ENCODE measurements around the gene HIPK2. TPM values are rescaled to one million over a fixed set of nuclear protein-coding genes. Genes with fewer than 3 reads are reported as not detected.

The HIPK2 gene
- total RNA-seq, 2 donors from 2014 or later, result 54.4 to 72.7 TPM

DNA sequence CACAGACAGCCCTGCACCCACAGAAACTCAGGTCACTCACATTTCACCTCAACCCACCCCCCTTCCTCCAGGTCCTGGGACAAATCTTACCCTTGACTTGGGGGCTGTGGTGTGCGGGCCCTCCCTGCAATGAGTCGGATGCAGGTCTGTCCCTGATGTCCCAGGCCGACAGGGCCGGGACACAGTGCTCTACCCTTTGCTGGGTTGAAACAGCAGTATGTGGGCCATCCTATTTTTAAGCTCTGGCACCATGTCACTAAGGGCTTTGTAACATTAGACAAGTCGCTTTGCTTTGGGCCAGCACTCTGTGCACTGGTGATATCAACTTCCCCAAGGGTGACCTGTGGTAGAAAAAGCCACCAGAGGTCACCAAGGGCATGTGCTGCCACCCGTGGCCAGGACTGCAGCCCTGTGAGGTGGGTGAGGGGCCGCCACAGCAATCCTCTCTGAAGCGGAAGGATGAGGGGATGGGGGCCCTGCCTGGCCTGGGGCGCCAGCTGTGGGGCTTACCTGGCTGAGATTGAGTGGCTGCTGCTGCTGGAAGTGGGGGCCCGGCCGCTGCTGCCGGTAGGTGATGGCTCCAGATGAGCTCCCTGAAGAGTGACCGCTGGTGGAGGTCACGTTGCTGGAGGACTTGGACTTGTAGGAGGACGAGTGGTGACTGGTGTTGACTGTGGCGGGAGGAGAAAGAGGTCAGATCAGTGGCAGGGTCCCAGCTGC lies 203.0 kb downstream of the HIPK2 start:
- Histone ChIP-seq H3K36me3 (peaks cover 2 to 12% of the 10 kb centered on the region in 2 donors), H3K9me3 (no peaks in the 10 kb centered on the region), H3K27ac (no peak overlapping the region), H3K4me3 (no peak overlapping the region), H3K27me3 (replicated peaks; ENCODE audit: insufficient read depth) (no peaks in the 10 kb centered on the region), H3K4me1 (replicated peaks) (no peaks in the 10 kb centered on the region)
- intact Hi-C loops (cut with DNase I), result no loop called here
- TF ChIP-seq, protein P1, sequence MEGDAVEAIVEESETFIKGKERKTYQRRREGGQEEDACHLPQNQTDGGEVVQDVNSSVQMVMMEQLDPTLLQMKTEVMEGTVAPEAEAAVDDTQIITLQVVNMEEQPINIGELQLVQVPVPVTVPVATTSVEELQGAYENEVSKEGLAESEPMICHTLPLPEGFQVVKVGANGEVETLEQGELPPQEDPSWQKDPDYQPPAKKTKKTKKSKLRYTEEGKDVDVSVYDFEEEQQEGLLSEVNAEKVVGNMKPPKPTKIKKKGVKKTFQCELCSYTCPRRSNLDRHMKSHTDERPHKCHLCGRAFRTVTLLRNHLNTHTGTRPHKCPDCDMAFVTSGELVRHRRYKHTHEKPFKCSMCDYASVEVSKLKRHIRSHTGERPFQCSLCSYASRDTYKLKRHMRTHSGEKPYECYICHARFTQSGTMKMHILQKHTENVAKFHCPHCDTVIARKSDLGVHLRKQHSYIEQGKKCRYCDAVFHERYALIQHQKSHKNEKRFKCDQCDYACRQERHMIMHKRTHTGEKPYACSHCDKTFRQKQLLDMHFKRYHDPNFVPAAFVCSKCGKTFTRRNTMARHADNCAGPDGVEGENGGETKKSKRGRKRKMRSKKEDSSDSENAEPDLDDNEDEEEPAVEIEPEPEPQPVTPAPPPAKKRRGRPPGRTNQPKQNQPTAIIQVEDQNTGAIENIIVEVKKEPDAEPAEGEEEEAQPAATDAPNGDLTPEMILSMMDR (IDR thresholded peaks at IDR 0.05), result no peak
- TF ChIP-seq POLR2A (IDR thresholded peaks at IDR 0.05) (no peak), POLR2AphosphoS5 (IDR thresholded peaks at IDR 0.05) (no peak)
- 90% methylated on average over 13 of the region's 16 CpGs for WGBS
- DNase-seq (ENCODE audit: low spot score), result no peak

DNA sequence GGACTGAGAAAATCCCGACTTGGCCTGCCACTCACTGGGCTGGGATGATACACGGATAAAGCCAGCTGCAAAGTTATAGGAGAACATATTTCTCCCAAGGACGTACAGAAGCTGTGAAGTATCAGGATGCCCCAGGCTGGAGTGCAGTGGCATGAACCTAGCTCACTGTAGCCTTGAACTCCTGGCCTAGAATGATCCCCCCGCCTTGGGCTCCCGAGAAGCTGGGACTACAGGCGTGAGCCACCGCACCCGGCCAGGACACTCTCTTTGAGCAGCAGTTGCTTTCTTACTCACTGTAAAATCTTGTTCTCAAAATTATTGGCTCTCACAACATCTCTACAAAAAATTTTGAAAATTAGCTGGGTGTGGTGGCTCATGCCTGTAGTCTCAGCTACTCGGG lies 203.9 kb downstream of the HIPK2 start:
- no peaks in the 10 kb centered on the region for H3K27me3 ChIP-seq (replicated peaks; ENCODE audit: insufficient read depth)
- H3K9me3 ChIP-seq, result no peaks in the 10 kb centered on the region
- no peak overlapping the region for H3K27ac ChIP-seq
- no peak overlapping the region for H3K4me3 ChIP-seq
- DNase-seq (ENCODE audit: low spot score), result no peak
- H3K4me1 ChIP-seq (replicated peaks), result no peaks in the 10 kb centered on the region
- peaks cover 2 to 12% of the 10 kb centered on the region in 2 donors for H3K36me3 ChIP-seq
- intact Hi-C loops (cut with DNase I), result no loop called here
- WGBS, result 94% methylated on average over 9 of the region's 9 CpGs
- TF ChIP-seq POLR2A (IDR thresholded peaks at IDR 0.05) (no peak), POLR2AphosphoS5 (IDR thresholded peaks at IDR 0.05) (no peak)
- TF ChIP-seq, protein P1 (IDR thresholded peaks at IDR 0.05), result no peak

DNA sequence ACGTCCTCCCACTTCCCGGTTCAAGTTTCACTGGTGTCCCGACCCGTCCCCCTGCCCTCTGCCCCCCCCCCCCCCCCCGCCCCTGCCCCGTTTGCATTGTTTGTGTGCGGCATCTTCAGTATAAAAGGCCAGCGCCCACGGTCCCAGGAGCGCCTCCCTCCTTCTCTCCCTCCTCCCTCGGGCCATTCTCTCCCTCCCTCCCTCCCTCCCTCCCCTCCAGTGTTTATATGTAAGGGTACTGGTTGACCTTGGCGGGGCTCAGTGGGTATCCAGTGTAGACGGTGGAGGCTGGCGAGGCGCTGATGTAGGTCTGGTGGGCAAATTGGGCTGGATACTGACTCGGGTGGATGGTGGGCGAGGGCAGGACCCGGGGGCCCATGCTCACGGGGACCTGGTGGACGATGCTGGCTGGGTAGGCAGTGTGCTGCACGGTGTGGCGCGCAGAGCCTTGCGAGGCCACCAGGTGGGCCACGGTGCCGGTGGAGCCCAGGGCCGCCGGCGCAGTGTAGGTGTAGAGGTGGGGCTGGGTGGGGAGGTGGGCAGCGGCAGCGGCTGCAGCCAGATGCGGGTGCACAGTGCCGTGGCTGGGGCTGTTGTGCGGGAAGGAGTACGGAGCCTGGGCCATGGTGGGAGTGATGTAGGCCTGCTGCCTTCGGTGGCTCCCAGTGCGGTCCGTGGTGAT lies 205.0 kb downstream of the HIPK2 start:
- peaks cover 2 to 12% of the 10 kb centered on the region in 2 donors for H3K36me3 ChIP-seq
- TF ChIP-seq, protein P1 (IDR thresholded peaks at IDR 0.05), result no peak
- TF ChIP-seq POLR2A (IDR thresholded peaks at IDR 0.05) (no peak), POLR2AphosphoS5 (IDR thresholded peaks at IDR 0.05) (no peak)
- intact Hi-C loops (cut with DNase I), result no loop called here
- no peaks in the 10 kb centered on the region for H3K4me1 ChIP-seq (replicated peaks)
- H3K9me3 ChIP-seq, result no peaks in the 10 kb centered on the region
- H3K27me3 ChIP-seq (replicated peaks; ENCODE audit: insufficient read depth), result no peaks in the 10 kb centered on the region
- WGBS, result 86% methylated on average over 32 of the region's 38 CpGs
- H3K27ac ChIP-seq, result no peak overlapping the region
- DNase-seq (ENCODE audit: low spot score), result no peak
- no peak overlapping the region for H3K4me3 ChIP-seq

DNA sequence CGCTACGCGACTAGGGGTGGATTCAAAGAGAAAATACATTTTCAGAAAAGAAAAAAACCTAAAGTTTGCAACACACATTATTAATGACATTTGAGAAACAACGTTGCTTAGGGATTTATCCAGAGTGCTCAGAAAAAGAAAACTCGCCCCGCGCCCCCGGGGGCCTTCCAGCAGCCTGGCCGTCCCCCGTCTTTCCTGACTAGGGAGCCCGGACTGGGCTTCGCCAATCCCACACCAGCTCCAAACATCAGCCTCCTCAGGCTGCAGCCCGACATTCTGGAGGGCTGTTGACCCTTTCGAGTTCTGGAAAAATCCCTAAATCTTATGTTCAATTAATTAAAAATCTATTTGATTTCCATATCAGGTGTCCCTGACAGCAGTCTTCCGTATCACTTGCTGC lies 205.7 kb downstream of the HIPK2 start:
- TF ChIP-seq, protein P1 (IDR thresholded peaks at IDR 0.05), result no peak
- TF ChIP-seq POLR2A (IDR thresholded peaks at IDR 0.05), result no peak
- TF ChIP-seq POLR2AphosphoS5 (IDR thresholded peaks at IDR 0.05), result no peak
- intact Hi-C loops (cut with DNase I), result no loop called here
- no peak overlapping the region for H3K27ac ChIP-seq
- no peaks in the 10 kb centered on the region for H3K27me3 ChIP-seq (replicated peaks; ENCODE audit: insufficient read depth)
- H3K4me3 ChIP-seq, result no peak overlapping the region
- no peaks in the 10 kb centered on the region for H3K9me3 ChIP-seq
- no peaks in the 10 kb centered on the region for H3K4me1 ChIP-seq (replicated peaks)
- no peak for DNase-seq (ENCODE audit: low spot score)
- WGBS, result 96% methylated on average over 15 of the region's 15 CpGs
- peaks cover 2 to 12% of the 10 kb centered on the region in 2 donors for H3K36me3 ChIP-seq
